HG02678 (cell line): ENCODE data around the gene EXT2.

Experiments used
- ATAC-seq: cut with Tn5 transposase; IDR thresholded peaks from one replicate; pipeline ENCODE4 v1.9.1; 2021; ENCODE audit warnings: mild to moderate bottlenecking, moderate library complexity; ENCODE audit not compliant: unreplicated experiment

Gene EXT2

DNA sequence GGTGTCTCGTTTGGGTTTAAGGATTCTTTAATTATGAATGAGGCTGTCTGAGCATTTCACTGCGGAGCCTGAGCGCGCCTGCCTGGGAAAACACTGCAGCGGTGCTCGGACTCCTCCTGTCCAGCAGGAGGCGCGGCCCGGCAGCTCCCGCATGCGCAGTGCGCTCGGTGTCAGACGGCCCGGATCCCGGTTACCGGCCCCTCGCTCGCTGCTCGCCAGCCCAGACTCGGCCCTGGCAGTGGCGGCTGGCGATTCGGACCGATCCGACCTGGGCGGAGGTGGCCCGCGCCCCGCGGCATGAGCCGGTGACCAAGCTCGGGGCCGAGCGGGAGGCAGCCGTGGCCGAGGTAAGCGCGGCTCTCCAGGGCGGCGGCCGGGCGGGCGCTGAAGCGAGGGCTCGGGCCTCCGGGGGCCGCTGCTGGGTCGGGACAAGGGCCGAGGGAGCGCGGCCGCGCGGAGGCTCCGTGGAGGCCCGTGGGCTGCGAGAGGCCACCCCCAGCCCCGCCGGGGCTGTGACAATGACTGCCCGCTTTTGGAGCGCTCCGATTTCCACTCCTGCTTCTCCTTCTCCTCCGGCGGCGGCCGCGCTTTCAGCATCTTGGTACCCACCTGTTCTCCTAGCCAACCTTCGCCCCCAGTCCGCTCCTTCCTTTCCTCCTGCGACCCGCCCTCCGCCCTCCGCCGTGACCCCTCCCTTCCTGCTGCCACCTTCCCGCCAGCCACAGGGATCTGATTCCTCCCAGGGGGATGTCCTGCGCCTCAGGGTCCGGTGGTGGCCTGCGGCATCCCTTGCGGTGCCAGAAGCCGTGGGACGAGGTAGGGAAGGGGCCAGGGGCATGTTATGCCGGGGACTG, at the start of gene EXT2:
Gene EXT2, plus strand, starts transcription at position 173 of the 854 bp plus-strand sequence. CDS start 12,035 bp downstream, outside the sequence.
- ATAC-seq, result peak; percentile 96

DNA sequence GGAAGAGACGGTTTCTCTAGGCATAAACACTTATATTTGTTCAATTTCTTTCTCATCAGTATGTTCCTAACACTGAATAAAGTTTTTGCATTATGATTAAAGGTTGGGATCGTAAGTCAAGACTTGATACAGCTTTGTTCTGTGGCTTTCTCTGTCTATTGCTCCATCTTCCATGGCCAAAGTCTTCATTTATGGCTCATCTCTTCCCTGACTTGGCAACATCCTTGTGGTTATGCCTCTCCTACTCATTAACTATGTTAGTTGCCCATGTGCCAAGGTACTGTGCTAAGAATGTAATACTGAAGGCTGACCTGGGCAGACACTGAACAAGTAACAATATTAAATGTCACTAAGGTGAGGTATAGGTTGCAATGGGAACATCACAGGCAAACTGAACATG, 49.3 kb upstream of the EXT2 start:
- no peak for ATAC-seq

DNA sequence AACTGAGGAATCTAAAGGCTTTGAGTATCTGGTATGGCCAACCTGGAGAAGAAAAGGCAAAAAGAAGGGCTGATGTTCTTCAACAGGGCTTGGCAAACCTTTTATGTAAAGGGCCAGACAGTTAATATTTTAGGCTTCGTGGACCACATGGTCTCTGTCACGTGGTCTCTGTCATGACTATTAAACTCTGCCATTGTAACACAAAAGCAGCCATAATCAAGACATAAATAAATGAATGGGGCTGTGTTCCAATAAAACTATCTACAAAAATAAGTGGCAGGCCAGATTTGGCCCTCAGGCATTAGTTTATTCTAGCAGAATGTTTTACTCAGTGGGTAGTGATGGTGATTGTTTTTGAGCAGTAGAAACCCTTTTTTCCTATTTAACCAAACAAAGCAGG, 48.2 kb upstream of the EXT2 start:
- ATAC-seq, result no peak

DNA sequence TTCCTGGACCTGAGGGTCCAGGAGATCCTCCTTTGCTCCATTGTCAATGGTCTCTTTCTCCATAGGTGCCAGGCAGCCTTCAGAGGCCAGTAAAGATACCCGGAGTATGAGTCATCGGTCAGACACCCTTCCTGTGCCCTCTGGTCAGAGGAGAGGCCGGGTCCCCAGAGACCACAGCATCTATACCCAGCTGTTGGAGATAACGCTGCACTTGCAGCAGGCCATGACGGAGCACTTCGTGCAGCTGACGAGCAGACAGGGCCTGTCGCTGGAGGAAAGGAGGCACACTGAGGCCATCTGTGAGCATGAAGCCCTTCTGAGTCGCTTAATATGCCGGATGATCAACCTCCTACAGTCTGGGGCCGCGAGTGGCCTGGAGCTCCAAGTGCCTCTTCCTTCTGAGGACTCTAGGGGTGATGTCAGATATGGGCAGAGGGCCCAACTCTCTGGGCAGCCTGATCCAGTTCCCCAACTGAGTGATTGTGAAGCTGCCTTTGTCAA, 47.5 kb upstream of the EXT2 start, which contains the start of gene ACCSL:
Gene ACCSL, plus strand, starts transcription at position 51 of the 501 bp plus-strand sequence. Its CDS starts 56 bp downstream, at position 107.
- no peak for ATAC-seq

DNA sequence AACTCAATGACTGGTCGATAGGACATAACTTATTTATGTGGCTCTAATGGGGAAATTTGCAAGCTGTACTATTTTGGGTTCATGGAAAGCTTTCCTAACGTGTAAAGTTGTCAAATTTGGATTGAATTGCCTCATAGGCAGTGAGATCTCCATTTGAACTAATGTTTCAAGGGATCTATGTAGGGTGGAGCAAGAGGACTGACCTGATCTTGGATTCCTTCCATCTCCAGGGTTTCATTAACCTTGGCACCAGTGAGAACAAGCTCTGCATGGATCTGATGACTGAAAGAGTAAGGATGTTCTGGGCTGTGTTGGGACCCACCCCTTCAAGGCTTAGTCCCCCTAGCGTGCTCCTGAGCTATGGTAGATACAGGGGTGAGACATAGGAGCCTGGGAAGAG, 45.6 kb upstream of the EXT2 start:
- no peak for ATAC-seq

DNA sequence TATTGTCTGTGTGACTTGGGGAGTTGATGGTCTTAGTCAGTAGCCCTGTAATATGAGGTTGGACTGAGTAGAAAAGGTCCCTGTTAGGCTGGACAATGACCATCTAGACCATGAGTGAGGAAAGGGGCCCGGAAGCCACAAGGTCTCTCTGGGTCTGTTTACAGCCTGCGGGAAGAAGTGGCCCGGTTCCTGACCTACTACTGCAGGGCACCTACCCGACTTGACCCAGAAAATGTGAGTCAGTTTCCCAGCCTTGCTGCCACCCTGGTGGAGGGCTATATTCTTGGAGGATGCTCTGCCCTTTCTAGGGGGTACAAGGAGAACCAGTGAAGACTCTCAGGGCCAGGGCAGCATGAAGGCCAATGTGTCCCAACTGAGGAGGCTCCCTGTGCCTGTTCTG, 44.3 kb upstream of the EXT2 start:
- ATAC-seq, result no peak

DNA sequence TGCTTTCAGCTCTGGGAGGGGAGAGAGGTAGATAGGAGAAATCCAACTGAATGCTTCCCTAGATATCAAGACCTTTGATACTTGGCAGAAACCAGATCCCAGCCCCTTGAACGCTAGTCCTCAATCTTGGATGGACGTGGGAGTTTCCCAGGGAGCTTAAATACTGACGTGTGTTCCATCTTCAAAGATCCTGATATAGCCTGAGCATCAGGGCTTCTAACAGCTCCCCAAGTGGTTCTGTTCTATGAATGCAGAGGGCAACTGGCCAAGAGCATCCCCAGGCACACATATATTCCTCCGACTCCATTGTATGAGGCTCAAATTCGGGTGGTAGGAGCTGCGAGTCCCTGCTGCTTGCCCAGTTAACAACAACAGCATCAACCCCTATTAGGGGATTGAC, 38.1 kb upstream of the EXT2 start:
- no peak for ATAC-seq

DNA sequence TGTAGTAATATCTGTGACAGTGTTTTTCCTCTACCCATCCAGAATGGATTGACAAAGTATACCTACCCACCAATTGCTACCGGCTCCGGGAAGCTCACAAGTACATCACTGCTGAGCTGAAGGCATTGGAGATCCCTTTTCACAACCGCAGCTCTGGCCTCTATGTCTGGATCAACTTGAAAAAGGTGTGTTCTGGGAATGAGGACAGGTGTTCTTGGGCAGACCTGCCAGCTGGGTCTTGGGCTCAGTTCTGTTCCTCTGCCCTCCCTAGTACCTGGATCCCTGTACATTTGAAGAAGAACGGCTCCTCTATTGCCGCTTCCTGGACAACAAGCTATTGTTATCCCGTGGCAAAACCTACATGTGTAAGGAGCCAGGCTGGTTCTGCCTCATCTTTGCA, 37.2 kb upstream of the EXT2 start:
- no peak for ATAC-seq

DNA sequence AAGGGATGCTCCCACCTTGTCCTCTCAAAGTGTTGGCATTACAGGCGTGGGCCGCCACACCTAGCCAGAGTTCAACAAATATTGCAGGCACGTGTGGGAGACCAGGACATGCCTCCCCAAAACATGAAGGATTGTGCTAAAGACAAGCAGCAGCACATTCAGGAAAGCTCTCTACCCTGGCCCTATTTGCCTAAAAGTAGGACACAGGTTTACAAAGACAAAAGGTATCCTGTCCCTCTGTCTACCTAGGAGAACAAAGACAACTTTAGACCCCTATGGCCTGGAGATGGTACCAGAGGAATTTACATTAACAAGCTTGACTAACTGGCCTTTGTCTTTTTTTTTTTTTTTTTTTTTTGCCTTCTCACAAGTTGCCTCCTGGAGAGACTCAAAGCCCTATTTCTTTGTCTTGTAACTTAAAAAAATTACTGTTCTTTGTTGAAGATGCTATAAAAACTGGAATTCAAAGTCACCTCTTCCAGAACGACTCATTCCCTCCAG, 30.3 kb upstream of the EXT2 start:
- no peak for ATAC-seq

DNA sequence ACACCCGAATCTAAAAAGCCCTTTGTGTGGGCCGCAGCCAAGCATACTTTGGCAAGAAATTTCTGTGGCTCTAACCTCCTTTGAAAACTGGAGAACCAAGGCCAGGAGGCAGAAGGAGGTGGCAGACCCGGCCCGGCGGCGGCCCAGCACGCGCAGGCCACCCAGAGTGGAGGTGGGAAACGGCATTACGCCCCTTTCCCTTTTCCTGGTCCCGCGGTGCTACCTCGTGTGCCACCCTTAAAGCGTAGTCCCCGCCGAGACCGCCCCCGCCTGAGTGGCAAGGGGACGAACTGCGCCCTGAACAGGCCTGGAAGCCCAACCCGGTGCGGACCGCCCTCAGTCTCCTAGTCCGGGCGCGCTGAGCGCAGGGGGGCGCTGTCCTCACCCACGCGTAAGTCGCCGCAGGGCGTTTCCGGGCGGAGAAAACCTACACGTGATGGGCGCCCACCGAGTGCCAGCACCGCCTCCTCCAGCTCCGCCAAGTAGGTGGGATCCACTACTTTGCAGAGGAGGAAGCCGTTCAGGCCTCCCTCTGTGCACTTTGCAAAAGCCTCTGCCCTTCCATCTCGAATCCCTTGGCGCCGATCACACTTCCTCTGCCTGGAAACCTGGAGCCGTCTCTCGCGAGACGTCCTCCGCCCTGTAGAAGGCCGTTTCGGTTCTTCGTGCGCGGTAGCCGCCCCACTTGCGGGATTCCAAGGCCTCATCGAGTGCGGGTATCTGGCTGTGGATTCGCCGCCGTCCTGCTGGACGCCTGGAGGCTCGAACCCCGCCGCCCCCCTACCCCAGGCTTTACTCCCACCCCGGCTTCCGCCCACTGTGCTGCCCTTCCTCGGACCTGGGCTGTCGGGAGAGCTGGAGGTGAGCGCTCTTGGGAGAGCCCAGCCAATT, 29.4 kb upstream of the EXT2 start, which contains the start of gene ACCS:
Gene ACCS, plus strand, starts transcription at position 430 of the 891 bp plus-strand sequence. CDS start 1,358 bp downstream, outside the sequence.
- peak; percentile 97 for ATAC-seq

DNA sequence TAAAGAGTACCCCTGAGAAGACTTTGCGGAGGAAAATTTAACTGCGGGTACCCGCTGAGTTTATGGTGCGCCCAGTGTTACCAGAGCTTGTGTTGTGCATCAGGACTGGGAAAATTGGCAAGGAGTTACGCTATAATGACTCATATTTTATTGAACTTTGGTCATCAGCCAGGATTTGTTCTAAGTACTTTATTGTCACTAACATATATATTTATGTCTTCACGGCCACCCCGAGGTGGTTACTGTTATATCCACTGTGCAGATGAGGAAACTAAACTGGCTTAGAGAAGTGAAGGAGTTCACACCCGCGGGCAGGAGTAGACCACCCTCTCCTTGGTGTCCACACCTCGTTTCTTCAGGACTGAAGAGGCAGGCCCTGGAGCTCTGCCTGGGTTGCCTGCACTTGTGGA, 28.7 kb upstream of the EXT2 start:
- ATAC-seq, result no peak

DNA sequence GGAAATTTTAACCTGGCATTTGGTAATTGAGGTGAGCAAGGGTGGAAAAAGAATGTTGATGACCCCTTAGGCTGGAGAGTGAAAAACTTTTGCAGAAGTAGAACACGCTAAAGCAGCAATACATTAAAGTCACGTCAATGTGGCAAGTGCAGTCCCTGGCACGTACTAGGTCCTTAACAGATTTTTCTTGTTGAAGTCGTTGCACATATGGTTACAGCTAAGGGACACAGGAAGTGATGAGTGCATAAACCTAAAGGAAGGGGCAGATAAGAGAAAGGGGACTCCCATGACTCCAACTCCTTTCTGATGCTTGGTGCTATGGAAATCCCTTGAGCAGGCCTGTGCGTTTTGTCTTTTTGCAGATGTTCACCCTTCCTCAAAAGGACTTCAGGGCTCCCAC, 28.2 kb upstream of the EXT2 start:
- ATAC-seq, result no peak

DNA sequence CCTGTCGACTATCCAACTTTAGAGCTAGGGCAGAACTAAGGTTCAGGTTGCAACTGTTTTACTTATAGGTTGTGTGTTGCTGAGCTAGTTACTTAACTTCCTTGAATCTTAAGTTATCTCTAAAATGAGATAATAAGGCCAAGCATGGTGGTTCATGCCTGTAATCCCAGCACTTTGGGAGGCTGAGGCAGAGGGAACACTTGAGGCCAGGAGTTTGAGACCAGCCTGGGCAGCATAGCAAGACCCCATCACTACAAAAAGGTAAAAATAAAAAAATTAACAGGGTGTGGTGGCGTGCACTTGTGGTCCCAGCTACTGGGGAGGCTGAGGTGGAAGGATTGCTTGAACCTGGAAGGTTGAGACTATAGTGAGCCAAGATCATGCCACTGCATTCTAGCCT, 27.3 kb upstream of the EXT2 start:
- ATAC-seq, result no peak

DNA sequence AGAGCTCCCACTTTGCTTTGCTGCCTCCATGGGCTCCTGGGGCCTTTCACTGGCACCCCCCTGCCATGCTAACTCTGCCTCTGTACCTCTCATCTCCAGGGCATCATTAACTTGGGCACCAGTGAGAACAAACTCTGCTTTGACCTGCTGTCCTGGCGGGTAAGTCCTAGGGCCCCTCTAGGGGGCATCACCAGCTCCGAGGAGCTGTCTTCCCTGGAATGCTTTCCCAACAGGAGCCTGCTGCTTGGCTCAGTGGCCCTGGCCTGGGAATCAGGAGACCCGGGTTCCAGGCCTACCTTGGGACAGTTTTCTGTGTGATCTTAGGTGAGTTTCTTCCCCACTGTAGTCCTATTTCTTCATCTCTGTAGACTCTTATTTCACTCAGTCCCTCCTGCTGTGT, 24.3 kb upstream of the EXT2 start:
- ATAC-seq, result no peak

DNA sequence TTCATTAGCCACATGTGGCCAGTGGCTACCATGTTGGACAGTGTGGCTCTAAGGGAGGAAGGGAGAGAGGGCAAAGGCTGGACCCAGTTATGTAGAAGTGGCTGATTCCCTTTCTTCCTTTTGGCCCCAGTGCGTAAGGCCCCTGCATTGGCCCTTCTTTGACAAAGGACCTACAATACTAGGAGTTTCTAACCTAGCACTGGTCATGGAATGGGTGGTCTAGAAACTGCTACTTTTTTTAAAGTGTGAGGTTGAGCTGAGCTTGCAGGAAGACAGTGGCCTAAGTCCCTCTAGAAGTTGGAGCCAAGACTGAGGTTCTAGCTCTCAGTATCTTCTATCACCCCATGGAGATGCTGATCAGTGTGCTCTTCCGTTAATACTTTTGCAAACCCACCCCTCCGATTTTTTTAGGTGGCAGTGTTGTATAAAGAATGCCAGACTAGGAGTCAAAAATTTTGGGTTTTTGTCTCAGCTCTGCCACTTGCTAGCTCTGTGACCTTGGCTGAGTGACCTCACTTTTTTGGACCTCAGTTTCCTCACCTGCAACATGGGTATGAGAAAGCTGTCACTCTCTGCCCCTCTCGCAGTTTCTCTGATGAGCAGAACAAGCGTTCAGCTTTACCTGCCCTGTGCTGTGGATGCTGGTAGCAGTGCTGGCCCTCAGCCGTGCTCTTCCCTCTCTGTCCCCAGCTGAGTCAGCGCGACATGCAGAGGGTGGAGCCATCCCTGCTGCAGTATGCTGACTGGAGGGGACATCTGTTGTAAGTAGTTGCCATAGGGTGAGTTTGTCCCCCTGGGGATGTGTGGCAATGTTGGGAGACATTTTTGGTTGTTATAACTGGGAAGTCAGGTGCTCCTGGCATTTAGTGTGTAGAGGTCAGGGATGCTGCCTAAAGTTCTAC, 22.5 kb upstream of the EXT2 start:
- no peak for ATAC-seq

DNA sequence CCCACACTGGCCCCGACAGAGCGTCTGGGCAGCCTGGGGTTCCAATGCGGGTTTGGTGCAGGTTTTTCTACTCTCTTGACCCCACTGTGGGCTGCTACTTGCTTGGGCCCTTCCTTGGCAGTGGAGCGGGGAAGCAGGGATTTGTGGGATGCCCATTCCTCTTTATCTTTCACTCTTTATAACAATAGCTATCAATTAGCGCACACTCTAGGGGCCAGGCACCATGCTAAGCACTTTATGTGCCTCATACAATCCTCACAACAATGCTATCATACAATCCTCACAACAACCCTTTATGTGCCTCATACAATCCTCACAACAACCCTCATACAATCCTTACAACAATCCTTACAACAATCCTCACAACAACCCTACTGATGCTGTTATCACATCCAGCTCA, 16.7 kb upstream of the EXT2 start:
- ATAC-seq, result no peak

DNA sequence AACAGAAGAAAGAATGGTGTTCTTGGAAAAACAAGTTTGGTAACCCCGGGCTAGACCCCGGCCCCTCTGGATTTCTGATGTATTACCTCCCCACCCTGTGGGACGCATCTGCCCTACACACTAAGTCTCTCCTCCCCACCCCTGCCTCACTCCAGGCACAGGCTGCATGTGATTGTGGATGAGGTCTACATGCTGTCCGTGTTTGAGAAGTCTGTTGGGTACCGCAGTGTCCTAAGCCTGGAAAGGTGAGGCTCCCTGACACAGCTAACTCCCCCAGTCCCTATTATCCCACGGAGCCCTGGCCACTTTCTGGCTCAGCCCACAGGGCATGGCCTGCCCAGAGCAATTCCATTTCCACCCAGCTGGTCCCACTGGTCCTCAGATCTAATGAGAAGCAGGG, 16.1 kb upstream of the EXT2 start:
- ATAC-seq, result no peak

DNA sequence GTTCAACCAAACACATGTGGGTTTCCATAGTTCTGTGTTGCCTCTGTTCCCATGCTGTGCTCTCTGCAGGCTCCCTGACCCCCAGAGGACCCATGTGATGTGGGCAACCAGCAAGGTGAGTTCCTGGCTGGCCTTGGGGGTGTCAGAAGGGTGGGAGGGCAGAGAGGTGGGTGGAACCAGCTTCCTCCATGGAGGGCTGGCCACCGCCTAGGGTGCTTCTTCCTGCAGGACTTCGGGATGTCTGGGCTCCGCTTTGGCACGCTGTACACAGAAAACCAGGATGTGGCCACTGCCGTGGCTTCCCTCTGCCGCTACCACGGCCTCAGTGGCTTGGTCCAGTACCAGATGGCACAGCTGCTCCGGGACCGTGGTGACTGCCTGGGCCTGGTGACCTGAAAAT, 14.5 kb upstream of the EXT2 start:
- ATAC-seq, result no peak

DNA sequence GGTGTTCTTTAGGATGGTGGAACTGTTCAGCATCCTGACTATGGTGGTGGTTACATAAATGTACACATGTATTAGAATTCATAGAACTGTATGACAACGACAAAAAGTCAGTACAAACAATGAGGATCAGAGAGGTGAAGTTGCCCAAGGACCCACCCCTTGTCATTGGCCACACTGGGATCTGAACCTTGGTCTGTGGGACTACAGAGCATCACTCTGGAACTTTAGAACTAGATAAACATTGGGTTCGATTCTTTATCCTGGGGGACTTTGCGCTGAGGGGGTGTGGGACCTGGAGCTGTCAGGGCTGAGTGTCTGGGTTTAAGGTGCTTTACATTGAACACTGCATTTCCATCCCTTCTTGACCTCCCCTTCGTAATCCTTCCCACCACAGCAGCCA, 12.8 kb upstream of the EXT2 start:
- no peak for ATAC-seq

DNA sequence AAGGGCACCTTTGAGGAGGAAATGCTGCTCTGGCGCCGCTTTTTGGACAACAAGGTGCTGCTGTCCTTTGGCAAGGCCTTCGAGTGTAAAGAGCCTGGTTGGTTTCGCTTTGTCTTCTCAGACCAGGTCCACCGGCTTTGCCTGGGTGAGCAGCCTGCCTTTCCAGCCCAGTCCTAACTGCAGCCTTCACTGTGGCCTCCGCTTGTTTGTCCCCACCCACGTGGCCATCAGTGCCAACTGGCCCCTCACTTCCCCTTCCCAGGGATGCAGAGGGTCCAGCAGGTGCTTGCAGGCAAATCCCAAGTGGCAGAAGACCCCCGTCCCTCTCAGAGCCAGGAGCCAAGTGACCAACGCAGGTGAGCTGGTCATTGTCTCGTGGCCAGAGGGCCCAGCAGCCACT, 12.0 kb upstream of the EXT2 start:
- ATAC-seq, result no peak
